SIG-M5 treated with dmso at 0.1 percent for 504 hours (cell line): ENCODE measurements around the gene HOMER1.

Source experiments
- DNase-seq: peaks from one replicate; lab custom pipeline; 2025; ENCODE audit not compliant: unreplicated experiment; lab: John Stamatoyannopoulos, UW

Gene HOMER1

DNA sequence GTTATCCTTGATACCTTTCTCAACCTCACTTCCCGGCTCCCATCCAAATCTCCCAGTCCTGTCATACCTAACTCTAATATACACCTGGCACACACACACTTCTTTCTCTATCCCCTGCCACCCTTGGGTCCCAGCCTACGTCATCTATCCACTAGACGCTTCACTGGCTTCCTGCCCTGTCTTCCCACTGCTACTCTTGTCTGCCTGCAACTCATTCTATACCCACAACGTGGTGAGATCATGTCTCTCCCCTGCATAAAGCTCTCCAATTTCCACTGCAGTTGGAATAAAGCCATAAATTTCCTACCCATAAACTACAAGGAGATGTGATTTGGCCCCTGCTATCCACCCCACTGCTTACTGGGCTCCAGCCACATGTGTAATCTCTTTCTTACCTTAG, 184.5 kb downstream of the HOMER1 start:
- no peak for DNase-seq
